Fibroblast of peridontal ligament (primary cell): Measurements from ENCODE around the gene IRX4.
A peak's percentile ranks its signal among the peaks of the same experiment; 100 is the strongest.

Source experiments
- DNase-seq: peaks from one replicate; pipeline ENCODE4 v3.0.0-alpha.2; 2010; ENCODE audit errors: extremely low read depth

Gene IRX4

DNA sequence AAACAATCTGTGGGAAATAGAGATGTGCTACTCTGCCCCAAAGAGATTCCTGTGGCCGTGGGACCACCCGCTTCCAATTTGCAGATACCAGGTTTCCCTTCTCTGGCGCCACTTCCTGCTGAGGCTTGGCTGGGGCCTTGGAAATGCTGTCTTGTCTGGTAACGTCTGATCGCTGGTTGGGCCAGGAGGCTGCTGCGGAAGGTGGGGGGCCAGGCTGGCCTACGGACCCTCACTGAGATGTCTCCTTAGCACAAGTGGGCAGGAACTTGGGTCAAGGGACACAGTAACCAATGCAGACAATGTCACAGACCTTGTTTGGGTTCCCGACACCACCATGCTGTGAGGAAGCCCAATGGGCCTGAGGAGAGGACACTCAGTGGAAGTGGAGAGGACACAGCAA is 31.7 kb upstream of the IRX4 start:
- DNase-seq, result no peak

DNA sequence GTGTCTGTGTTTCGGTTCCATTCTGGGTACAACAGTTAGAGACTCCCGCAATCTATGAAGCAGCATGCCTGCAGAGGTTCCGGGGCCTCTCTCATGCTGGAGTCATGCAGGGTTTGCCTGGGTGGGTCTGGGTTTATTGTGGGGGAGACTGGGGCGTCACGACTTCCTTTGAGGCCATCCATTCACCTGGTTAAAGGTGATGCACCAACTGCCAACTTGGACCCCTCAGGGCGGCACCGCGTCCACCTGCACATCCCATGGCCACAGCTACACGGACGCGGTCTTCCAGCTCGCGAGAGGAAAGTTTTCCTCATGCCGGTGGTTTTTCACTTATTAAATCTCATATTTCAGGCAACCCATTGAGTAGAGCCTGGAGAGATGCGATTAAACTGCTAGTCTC is 30.9 kb upstream of the IRX4 start:
- DNase-seq, result no peak

DNA sequence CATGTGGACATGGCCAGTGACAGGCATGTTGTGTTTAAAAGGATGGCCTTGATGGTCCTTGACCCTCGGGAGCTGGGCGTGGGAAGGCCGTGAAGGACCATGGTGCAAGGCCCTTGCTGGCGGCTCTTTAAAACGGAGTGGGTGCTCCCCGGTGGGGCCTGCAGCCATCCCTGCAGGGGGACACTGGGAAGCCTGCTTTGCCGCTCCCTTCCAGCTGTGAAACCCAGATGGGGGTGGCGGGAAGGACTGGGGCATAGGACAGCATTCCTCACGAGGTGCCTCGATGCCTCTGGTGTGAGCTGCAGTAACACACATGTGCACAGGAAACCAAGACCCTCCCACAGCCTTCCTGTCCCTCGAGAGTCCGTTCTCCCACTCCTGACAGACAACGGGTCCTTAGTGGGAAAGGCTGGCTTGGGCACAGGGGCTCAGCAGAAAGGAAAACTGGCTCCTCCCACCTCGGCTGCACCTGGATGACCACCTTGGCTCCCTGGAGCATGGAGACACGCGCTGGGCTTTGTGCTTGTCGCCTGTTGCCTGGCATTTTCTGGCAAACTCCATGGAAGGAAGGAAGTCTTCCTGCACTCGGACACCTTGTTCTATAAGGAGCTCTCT is 30.3 kb upstream of the IRX4 start:
- no peak for DNase-seq

DNA sequence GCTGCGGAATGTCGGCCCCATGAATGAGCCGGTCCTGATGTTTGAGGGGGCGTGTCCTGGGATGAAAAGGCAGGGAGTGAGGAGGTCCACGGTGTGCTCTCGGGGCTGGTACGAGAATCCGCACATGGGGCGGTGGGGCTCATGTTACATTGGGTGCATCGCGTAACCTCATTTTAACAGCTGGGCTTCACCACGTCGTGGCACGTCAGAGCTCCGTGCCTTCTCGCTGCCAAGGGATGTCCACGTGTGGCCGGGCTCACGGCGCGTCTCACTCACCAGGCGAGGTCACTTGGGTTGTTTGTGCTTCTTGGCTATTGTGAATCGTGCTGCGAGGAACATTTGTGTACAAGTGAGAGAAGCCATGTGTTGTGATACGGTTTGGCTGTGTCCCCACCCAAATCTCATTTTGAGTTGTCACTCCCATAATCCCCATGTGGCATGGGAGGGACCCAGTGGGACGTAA is 29.1 kb upstream of the IRX4 start:
- no peak for DNase-seq

DNA sequence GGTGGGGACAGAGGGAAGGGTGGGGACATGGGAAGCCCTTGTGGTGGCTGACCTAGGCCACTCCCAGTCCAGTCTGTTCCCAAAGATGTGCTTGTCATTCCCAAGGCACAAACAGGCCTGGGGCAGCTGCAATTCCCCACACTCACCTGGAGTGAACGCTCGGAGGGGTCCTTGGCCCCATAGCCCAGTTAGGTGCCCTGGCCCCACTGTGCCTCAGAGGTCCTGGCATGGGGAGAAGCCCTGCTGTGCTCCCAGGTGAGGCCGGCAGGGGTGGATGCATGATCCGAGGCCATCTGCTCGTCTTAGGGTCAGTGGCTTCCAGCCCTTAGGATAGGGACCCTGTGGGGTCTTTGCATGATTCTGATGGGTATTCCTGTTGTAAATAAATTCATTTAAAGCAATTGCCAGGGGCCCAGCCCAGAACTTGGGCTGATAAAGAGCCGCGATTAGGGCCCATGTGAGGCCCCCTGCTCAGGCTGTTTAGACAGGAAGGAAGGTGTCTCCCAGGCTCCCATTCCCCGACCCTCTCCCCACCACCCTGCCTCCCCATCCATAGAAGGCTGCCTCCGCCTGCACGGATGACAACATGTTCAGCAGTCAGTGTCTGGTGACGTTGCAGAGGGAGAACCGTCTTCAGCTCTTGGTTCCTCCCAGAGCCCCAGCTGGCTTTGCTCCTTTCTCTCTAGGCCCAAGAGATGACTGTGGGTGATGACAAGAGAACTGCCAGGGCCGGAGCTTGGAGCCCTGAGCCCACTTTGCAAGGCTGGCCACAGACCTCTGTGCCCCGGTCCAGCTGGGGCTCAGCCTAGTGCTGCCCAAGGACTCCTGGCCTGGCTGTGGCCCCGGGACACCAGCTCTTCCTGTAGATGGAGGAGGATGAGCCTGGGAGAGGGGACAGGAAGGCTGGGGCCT is 28.4 kb upstream of the IRX4 start:
- DNase-seq, result no peak

DNA sequence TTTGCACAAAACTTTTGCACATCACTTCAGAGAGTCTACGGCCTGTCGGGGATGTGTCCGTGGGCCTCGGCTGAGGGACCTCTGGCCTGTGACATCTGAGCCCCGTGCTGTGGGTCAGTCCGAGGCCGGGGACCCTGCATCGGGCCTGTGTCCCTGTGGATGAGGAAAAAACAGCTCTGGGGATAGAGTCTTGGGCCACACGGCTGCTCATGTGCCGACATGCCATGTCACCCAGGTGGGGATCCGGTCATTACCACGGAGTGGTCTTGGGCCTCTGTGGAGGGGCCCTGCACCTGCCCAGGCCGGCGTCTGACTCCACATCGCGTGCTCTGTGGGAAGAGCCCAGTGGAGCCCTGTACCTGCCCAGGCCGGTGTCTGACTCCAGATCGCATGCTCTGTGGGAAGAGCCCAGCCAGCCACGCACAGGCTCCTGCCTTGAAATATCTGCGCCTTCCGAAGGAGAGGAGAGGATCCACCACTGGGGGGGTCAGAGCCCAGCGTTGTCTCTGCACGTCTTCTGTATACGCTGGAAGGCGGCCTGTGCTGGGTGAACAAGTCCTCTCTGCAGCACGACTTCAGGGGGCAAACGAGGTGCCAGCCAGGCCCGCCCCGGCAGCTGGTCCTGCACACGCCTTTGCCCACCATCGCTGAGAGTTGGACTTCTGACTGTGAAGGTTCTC is 27.5 kb upstream of the IRX4 start:
- DNase-seq, result no peak

DNA sequence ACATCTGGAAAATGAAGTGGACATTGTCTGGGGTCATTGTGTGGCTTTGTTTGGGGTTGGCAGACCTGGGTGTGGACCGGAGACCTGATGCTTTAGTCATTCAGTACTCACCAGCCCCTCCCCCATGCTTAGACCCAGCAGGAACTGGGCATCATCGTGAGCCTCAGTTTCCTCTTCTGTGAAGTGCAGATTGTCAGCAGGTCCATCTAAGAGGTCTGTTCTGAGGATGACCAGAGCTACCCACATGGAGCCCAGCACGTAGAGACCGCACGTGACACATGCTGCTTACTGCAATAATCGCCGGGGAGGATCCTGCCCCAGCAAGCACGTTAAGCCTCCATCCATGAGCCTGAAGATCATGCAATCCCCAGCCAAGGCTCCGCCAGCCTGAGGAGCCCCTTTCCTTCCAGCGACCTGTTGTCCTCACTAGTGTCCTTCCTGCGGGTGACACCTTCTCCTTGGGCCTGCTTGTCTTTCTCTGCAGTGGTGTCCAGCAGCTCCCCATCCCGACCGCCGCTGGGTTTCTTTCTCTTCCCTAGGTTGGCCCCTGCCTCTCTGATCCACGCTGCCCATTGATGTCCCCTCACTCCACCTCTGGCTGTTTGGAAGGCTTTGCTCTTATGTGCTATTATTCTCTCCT is 26.7 kb upstream of the IRX4 start:
- DNase-seq, result no peak

DNA sequence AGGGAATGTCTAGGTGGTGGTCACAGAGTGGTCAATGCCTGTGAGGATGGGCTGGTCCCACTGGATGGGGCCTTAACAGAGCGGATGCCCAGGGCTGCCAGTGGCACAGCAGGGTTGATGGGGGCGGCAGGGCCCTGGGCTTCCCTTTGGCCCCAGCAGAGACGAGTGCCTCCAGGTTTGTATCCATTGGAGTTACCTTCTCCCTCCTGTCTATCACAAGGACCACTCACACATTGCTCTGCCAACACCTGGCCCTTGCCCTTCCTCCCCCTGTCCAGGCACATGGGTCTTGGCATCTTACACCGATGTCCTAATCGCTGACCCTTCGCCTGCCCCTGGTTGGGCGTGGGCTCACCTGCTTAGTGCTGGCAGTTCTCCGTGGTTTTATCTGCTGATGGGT is 26.2 kb upstream of the IRX4 start:
- DNase-seq, result no peak

DNA sequence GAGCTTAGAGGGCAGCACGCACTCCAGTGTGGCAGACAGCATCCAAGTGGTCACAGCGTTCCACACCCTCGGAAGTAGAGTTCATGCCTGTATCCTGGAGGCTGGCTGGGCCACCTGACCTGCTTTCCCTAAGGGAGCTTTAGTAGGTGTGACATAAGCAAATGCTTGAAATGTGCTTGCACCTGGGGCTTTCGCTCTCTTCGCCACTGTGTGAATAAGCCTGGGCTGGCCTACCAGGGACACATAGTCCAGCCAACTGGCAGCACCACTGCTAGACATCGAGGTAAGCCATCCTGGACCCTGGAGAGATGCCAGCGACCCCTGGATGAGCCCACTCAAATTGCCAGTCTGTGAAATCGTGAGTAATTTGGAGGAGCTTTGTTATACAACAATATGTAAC is 24.9 kb upstream of the IRX4 start:
- DNase-seq, result no peak

DNA sequence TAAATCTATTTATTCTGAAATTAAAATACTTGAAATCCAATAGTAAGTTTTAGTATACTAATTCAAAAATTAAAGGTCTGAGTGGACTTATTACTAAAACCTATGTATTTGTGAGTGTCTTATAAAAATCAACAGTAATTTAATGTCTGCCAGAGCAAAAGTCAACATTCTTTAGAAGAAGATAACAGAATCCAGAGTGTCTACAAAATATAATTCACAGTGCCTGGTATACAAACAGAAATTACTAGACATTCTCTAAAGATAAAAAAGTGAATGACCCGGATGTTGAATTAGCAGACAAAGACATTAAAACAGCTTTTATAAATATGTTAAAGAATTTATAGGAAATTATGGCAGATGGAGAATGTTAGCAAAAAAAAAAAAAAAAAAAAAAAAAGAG is 22.4 kb upstream of the IRX4 start:
- DNase-seq, result no peak

DNA sequence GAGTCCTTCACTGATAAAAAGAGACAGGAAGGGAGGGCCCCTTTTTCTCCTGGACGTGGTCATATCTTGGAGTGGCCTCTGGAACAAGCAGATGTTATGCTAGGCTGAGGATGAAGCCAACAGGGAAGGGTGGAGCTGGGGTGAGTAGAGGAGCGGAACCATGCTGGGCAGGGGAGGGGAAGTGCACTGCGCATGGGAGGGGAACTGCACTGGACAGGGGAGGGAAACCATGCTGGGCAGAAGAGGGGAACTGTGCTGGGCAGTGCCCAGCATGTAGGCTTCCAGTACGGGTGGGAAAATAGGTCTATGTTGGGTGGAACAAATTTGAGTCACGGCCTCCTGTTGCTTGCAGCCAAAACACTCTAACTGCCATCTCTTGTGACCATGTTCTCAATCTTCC is 19.3 kb upstream of the IRX4 start:
- no peak for DNase-seq

DNA sequence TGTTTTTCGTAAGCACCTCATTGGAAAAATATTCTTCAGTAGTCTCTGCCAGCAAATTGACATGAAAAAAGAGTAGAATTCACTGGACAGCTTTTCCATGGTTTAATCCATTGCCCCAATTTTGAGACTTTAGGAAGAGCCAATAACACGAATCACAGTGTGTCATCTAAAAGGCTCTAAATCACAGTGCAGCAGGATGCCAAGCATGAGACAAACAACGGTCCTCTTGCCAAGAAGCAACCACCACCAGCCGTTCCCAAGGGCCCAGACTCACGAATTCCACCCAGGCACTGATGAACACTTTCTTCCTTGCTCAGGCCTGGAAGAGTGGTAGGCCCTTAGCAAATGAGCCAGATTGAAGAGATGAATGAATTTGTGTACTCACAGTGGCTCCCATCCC is 18.3 kb upstream of the IRX4 start:
- DNase-seq, result peak; percentile 55

DNA sequence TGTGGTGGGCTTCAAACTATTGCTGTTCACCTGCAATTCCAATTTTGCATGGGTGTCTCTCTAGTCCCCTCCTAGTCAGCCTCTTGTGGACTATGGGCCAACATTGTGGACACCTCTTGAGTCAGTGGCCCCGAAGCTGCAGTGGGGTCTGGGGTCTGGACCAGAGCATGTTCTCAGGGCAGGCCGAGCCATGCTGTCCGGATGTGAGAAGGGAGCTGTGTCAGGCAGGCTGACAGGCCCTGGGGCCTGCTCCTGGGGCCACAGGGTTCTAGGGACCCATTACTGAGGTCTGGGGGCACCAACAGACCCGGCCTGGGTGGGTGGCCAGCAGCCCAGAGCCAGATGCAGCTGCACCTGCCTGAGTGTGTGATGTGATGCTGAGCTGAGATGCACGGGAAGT is 16.5 kb upstream of the IRX4 start:
- no peak for DNase-seq

DNA sequence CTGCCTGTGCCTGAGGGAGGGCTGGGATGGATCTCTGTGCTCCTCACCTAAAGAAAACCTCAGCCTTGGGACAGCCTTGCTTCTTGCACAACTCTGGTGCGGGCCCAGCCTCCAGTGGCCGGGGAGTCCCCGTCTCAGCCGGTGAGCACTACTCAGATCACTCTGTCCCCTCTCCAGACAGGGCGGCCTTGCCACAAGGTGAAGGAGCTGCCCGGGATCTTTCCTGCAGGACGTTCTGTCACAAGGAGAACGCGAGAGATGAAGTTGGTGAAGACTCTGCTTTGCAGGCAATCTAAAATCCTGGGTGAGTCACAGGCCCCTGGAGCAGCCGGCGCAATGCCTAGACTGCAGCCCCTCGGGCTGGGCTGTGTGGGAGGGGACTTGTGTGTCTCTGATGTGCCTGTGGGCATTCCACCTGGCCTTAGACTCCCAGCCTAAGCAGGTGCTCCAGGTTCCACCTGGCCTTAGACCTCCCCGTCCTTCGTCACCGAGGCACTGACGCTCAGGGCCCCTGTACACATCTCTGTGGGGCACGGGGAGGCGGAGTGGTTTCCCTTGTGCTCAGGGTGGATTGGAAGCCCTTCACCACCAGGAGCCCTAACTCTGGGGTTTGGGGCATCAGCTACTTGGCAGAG is 15.2 kb upstream of the IRX4 start:
- no peak for DNase-seq

DNA sequence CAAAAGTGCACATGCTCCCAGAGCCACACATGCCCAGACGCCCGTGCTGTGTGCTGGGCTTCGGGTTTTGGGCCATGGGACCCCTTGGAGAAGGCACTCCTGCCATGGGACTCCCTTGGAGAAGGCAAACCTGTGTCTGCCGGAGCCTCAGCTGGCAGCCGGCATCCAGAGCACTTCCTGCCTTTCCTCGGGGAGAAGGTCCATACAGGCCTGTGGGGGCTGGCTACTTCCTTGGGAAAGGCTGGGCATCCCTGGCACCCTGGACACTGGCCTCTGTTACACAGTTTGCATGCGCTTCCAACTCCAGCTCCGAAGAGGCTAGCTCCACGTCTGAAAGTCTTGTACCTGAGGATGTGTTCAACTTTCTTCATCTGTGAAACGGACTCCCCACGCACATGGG is 14.7 kb upstream of the IRX4 start:
- no peak for DNase-seq

DNA sequence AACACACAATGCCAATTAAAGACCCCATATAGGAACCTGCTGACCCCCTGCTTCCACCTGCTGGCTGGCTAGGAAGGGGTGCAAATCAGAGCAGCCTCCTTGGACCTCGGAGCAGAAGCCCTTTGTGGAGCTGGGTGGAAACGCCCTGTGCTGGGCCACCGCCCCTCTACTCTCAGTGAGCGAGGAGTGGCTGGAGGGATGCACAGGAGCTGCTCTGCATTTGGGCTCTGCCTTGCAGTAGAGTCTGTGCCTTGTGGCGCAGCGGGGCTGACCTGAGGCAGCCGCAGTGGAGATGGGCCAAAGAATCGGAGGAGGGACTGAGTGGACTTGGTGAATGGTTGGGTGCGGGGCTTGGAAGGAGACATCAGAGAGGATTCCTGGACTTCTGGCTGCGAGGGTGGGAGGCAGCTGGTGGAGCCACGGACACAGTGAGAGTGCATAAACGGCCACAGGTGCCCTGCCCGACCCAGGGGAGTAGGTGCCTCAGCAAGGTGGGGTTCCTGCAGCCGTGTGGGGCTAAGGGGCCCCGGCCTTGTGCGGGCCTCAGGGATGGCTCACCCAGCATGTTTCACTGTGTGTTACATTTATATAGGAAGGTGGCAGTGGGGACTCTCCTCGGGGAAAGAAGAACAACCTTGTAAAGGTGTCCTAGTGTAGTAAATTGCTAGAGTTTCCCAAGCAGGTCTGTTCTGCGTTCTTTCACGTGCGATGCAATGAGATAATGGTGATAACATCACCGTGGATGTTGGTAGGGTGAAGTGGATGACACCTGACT is 14.1 kb upstream of the IRX4 start:
- no peak for DNase-seq

DNA sequence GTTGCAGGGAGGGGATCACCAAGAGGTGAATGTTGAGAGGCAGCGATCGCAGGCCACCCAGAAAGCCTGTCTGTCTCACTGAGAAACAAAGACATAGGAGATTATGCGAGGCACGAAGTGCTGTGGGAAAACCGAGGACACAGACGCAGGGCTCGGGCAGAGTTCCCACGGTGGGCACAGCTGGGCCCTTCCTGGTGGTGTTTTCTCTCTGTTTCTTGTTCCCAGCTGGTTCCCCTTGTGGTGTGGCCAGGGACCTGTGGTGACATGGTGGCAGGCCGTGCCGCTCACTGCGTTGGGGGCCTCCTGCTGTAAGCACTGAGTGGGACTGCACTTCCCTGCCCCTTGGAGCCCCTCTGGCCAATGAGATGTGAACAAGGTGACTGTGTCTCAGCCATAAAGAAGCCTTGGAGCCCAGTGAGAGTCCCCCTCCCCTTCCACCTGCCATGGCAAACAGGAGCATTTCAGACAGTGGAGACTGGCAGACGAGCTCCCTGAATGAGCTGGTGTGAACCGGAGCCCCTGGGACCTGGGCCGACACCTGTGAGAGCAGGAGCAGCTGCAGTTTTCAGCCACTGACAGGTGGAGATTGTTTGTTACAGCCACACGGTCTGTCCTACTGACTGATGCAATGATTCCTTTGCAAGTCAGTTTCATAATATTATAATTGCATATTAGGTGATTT is 13.2 kb upstream of the IRX4 start:
- no peak for DNase-seq

DNA sequence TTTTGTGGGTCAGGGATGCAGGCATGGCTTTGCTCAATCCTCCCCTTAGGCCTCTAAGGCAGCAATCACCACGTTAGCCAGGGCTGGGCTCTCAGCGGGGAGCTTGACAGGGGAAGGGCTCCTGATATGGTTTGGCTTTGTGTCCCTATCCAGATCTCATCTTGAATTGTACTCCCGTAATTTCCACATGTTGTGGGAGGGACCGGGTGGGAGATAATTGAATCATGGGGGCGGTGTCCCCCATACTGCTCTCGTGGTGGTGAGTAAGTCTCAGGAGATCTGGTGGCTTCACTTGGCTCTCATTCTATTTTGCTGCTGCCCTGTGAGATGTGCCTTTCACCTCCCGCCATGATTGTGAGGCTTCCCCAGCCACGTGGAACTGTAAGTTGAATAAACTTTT is 11.5 kb upstream of the IRX4 start:
- no peak for DNase-seq

DNA sequence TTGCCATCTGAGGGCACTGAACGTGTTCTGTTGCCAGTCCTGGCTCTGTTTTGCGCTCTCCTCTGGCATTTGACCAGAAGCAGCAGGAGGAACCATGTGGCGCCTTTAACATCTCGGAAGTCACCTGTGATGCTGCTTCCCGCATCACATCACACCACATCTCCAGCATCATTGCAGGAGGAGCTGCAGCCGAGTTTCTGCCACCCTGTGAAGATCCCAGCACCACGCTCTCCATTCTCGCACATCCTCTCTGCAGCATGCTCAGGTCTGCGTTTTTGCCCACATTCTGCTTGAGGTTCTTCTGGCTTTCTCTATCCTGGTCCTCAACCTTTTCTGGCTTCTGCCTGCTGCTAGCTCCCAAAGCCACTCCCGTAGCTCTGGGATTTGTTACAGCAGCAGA is 11.0 kb upstream of the IRX4 start:
- DNase-seq, result no peak

DNA sequence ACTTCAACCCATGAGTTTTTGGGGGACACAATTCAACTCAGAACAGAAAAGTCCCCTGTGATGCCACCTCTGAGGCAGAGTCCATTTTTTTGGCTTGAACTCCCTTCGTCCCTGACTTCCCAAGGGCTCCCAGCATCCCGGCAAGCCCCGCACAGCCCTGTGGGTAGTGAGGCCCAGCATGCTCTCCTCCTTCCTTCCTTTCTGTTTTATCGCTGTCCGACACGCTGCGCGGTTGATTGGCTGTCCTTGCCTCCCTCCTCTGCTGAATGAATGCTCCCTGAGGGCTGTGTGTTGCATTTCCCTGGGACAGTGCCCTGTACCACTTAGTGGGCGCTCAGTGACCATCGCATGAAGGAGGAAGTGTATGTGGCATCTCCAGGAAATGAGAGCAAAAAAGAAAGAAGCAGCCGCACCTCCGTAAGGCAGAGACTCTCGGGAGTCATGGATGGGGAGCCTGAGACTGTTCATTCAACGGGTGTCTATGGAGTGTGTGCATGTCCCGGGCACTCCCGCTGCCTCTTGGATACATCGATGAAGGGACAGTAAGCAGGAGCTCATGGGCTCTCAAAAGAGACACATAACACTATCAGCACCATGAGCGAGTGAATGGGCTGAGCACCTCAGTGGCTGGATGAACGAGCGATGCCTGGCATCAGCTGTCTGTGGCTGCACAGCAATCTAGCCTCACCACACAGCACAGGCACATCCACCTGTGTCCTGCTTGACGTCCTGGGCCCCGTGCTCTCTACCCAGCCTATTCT is 10.1 kb upstream of the IRX4 start:
- no peak for DNase-seq
